Activated CD8-positive, alpha-beta memory T cell treated with anti-CD3 and anti-CD28 coated beads for 48 hours (primary cell): ENCODE measurements around the gene EPAS1.

Source experiments
- DNase-seq, 3 experiments: peaks; one replicate each; pipeline ENCODE4 v3.0.0-alpha.2; 2020; ENCODE audit warnings: low read depth in 2 of 3, low spot score in 2 of 3

EPAS1 gene

GRCh38 chr2:46319711-46320110 lies 22.5 kb downstream of the EPAS1 start:
- DNase-seq = no peak

- no peak for DNase-seq
Observed at GRCh38 chr2:46320141-46320567, 22.9 kb downstream of the EPAS1 start.

- no peak for DNase-seq
Observed at GRCh38 chr2:46323730-46324129, 26.5 kb downstream of the EPAS1 start.

- DNase-seq = no peak
Observed at GRCh38 chr2:46325182-46325928, 28.1 kb downstream of the EPAS1 start.

- DNase-seq = no peak
Observed at GRCh38 chr2:46326231-46326980, 29.2 kb downstream of the EPAS1 start.

- DNase-seq = no peak
Observed at GRCh38 chr2:46327627-46328026, 30.4 kb downstream of the EPAS1 start.

- DNase-seq = no peak
Observed at GRCh38 chr2:46328291-46328690, 31.1 kb downstream of the EPAS1 start.

GRCh38 chr2:46328829-46329228 lies 31.6 kb downstream of the EPAS1 start:
- DNase-seq = no peak

GRCh38 chr2:46329340-46329739 lies 32.1 kb downstream of the EPAS1 start:
- DNase-seq = no peak

- no peak for DNase-seq
Observed at GRCh38 chr2:46329803-46330775, 32.9 kb downstream of the EPAS1 start.

- no peak for DNase-seq
Observed at GRCh38 chr2:46331109-46331766, 34.0 kb downstream of the EPAS1 start.

GRCh38 chr2:46332686-46333281 lies 35.6 kb downstream of the EPAS1 start:
- DNase-seq = no peak

GRCh38 chr2:46333912-46334311 lies 36.7 kb downstream of the EPAS1 start:
- no peak for DNase-seq

- DNase-seq = no peak
Observed at GRCh38 chr2:46334389-46335271, 37.4 kb downstream of the EPAS1 start.

- no peak for DNase-seq
Observed at GRCh38 chr2:46335391-46336282, 38.4 kb downstream of the EPAS1 start.

- DNase-seq = no peak
Observed at GRCh38 chr2:46336283-46336959, 39.2 kb downstream of the EPAS1 start.

- no peak for DNase-seq
Observed at GRCh38 chr2:46337208-46337994, 40.2 kb downstream of the EPAS1 start.
